GM21390 (cell line): Measurements from ENCODE around the gene SIGLEC5.

Experiments used
- ATAC-seq: cut with Tn5 transposase; IDR thresholded peaks from one replicate; pipeline ENCODE4 v1.9.1; 2021; ENCODE audit not compliant: unreplicated experiment

Gene SIGLEC5

GRCh38 chr19:51628153-51628939 lies 1.9 kb downstream of the SIGLEC5 start:
- ATAC-seq = no peak

- no peak for ATAC-seq
Observed at GRCh38 chr19:51627491-51628138, 2.6 kb downstream of the SIGLEC5 start.

- no peak for ATAC-seq
Observed at GRCh38 chr19:51626675-51627074, 3.5 kb downstream of the SIGLEC5 start.

- ATAC-seq = no peak
Observed at GRCh38 chr19:51621178-51621577, 9.0 kb downstream of the SIGLEC5 start.

- ATAC-seq = no peak
Observed at GRCh38 chr19:51615991-51616390, 14.2 kb downstream of the SIGLEC5 start.

GRCh38 chr19:51614789-51615188 lies 15.4 kb downstream of the SIGLEC5 start:
- ATAC-seq = no peak

GRCh38 chr19:51610576-51610975 lies 19.6 kb downstream of the SIGLEC5 start:
- no peak for ATAC-seq

GRCh38 chr19:51607920-51608562 lies 22.2 kb downstream of the SIGLEC5 start:
- ATAC-seq = no peak

GRCh38 chr19:51607077-51607476 lies 23.1 kb downstream of the SIGLEC5 start:
- peak; percentile 91 for ATAC-seq

GRCh38 chr19:51602189-51602854 lies 27.9 kb downstream of the SIGLEC5 start:
- no peak for ATAC-seq

- ATAC-seq = no peak
Observed at GRCh38 chr19:51600940-51601580, 29.1 kb downstream of the SIGLEC5 start.

GRCh38 chr19:51599084-51599483 lies 31.1 kb downstream of the SIGLEC5 start:
- no peak for ATAC-seq

GRCh38 chr19:51598159-51598915 lies 31.9 kb downstream of the SIGLEC5 start:
- ATAC-seq = no peak

GRCh38 chr19:51595190-51596175 lies 34.7 kb downstream of the SIGLEC5 start:
- ATAC-seq = no peak

- no peak for ATAC-seq
Observed at GRCh38 chr19:51594774-51595109, 35.5 kb downstream of the SIGLEC5 start.

GRCh38 chr19:51593969-51594773 lies 36.0 kb downstream of the SIGLEC5 start:
- ATAC-seq = peak; percentile 87

- no peak for ATAC-seq
Observed at GRCh38 chr19:51593138-51593890, 36.9 kb downstream of the SIGLEC5 start.

GRCh38 chr19:51592521-51592920 lies 37.7 kb downstream of the SIGLEC5 start:
- no peak for ATAC-seq
